ENCODE data around the gene AVPR1A. TPM values are rescaled to one million over a fixed set of nuclear protein-coding genes. Genes with fewer than 3 reads are reported as not detected.
A peak's percentile ranks its signal among the peaks of the same experiment; 100 is the strongest.

AVPR1A gene
- total RNA-seq, 1 experiment from 2014 or later = 0.07 TPM

- DNase-seq (ENCODE audit: low read depth, low spot score) (no peak), ATAC-seq (0 out of 2 replicates have a peak, but pooled peaks have one; percentile 57)
- intact Hi-C loops (cut with micrococcal nuclease) = no loop called here
- ChIA-PET CTCF (no interaction called here), POLR2A (no interaction called here), RAD21 (ENCODE audit: low non-redundant PET in 1 of 2, low total read pairs in 2 of 2, uncharacterized antibody in 2 of 2, unreplicated experiment in 2 of 2) (no interaction called here)
- Histone ChIP-seq H3K9me2 (ENCODE audit: insufficient read depth) (no peaks in the 10 kb centered on the region), H3K36me3 (ENCODE audit: control insufficient read depth in 1 of 2, insufficient read depth in 2 of 2, low read length in 2 of 2) (no peaks in the 10 kb centered on the region), H3K4me1 (ENCODE audit: control insufficient read depth in 1 of 2, insufficient read depth in 2 of 2, low read length in 2 of 2) (no peaks in the 10 kb centered on the region), H3K9me3 (ENCODE audit: control insufficient read depth in 1 of 2, insufficient read depth in 1 of 2, low read depth in 1 of 2, low read length in 2 of 2) (no peaks in the 10 kb centered on the region), H3K4me3 (replicated peaks in 1 of 2; ENCODE audit: low read depth in 1 of 2, low read length in 2 of 2) (no peak overlapping the region), H3K79me2 (ENCODE audit: insufficient read depth, low read length) (no peaks in the 10 kb centered on the region), H4K20me1 (ENCODE audit: insufficient read depth) (no peaks in the 10 kb centered on the region), H3K27ac (ENCODE audit: low read depth, low read length) (no peak overlapping the region), H3K4me2 (ENCODE audit: low read length) (no peak overlapping the region), H2AFZ (ENCODE audit: low read depth, low read length, poor library complexity, severe bottlenecking) (no peak overlapping the region), H3K27me3 (ENCODE audit: insufficient read depth, low read length) (no peaks in the 10 kb centered on the region), H3K9ac (ENCODE audit: low read length) (no peak overlapping the region)
- no TSS peak for BruUV-seq (replicated peaks)
- TF ChIP-seq JUND (IDR thresholded peaks at IDR 0.05) (no peak), RAD21 (IDR thresholded peaks at IDR 0.05; ENCODE audit: low read depth) (peak; percentile 41), YY1 (IDR thresholded peaks at IDR 0.05; ENCODE audit: extremely low read depth, insufficient replicate concordance, low read depth, low read length) (no peak), SRF (IDR thresholded peaks at IDR 0.05; ENCODE audit: low read depth) (no peak), SIN3A (IDR thresholded peaks at IDR 0.05; ENCODE audit: low read depth) (no peak), CTCF (IDR thresholded peaks at IDR 0.05 in 2 of 3, conservative IDR thresholded peaks at IDR 0.05 in 1 of 3; ENCODE audit: borderline replicate concordance in 1 of 3, insufficient read depth in 1 of 3, low read depth in 2 of 3, low read length in 2 of 3) (peak in 2 of 3 experiments; percentile 16 to 37; a peak in 3 of 6 replicates)
Measured at GRCh38 chr12:63098851-63099250, 52.1 kb downstream of the AVPR1A start.

GRCh38 chr12:63095369-63095980 lies 55.5 kb downstream of the AVPR1A start:
- no peaks in the 10 kb centered on the region for H3K4me1 ChIP-seq (ENCODE audit: control insufficient read depth in 1 of 2, insufficient read depth in 2 of 2, low read length in 2 of 2)
- DNase-seq (ENCODE audit: low read depth, low spot score) = no peak
- no peaks in the 10 kb centered on the region for H3K27me3 ChIP-seq (ENCODE audit: insufficient read depth, low read length)
- H2AFZ ChIP-seq (ENCODE audit: low read depth, low read length, poor library complexity, severe bottlenecking) = no peak overlapping the region
- no peaks in the 10 kb centered on the region for H4K20me1 ChIP-seq (ENCODE audit: insufficient read depth)
- ATAC-seq = no peak
- TF ChIP-seq EGR1 (IDR thresholded peaks at IDR 0.05; ENCODE audit: low read depth) (no peak), TCF7L2 (IDR thresholded peaks at IDR 0.05; ENCODE audit: borderline replicate concordance, extremely low read depth, insufficient read depth, insufficient read length) (no peak), CTCF (IDR thresholded peaks at IDR 0.05 in 2 of 3, conservative IDR thresholded peaks at IDR 0.05 in 1 of 3; ENCODE audit: borderline replicate concordance in 1 of 3, insufficient read depth in 1 of 3, low read depth in 2 of 3, low read length in 2 of 3) (no peak), CEBPB (IDR thresholded peaks at IDR 0.05; ENCODE audit: low read depth) (no peak), ELF1 (IDR thresholded peaks at IDR 0.05; ENCODE audit: borderline replicate concordance, low read depth) (no peak)
- BruUV-seq (replicated peaks) = no TSS peak
- H3K9ac ChIP-seq (ENCODE audit: low read length) = no peak overlapping the region
- POLR2A ChIA-PET = no interaction called here
- H3K9me3 ChIP-seq (ENCODE audit: control insufficient read depth in 1 of 2, insufficient read depth in 1 of 2, low read depth in 1 of 2, low read length in 2 of 2) = no peaks in the 10 kb centered on the region
- H3K36me3 ChIP-seq (ENCODE audit: control insufficient read depth in 1 of 2, insufficient read depth in 2 of 2, low read length in 2 of 2) = no peaks in the 10 kb centered on the region
- CTCF ChIA-PET = no interaction called here
- H3K4me2 ChIP-seq (ENCODE audit: low read length) = no peak overlapping the region
- no peaks in the 10 kb centered on the region for H3K9me2 ChIP-seq (ENCODE audit: insufficient read depth)
- intact Hi-C loops (cut with micrococcal nuclease) = no loop called here
- H3K79me2 ChIP-seq (ENCODE audit: insufficient read depth, low read length) = no peaks in the 10 kb centered on the region
- H3K4me3 ChIP-seq (replicated peaks in 1 of 2; ENCODE audit: low read depth in 1 of 2, low read length in 2 of 2) = no peak overlapping the region
- RAD21 ChIA-PET (ENCODE audit: low non-redundant PET in 1 of 2, low total read pairs in 2 of 2, uncharacterized antibody in 2 of 2, unreplicated experiment in 2 of 2) = interaction anchor here in 1 of 2 experiments (0.6 kb wide), 1 partner anchor 385 kb away, joined by 4 read pairs; no protein-coding TSS in a partner anchor
- H3K27ac ChIP-seq (ENCODE audit: low read depth, low read length) = no peak overlapping the region
